Chondrocyte (in vitro differentiated cells): Measurements from ENCODE around the gene SIN3B. TPM values are rescaled to one million over a fixed set of nuclear protein-coding genes. Genes with fewer than 3 reads are reported as not detected.

Experiments used
- DNase-seq: peaks from one replicate; pipeline ENCODE4 v3.0.0; 2021; ENCODE audit warnings: mixed read lengths, low spot score
- H3K27ac Mint-ChIP-seq: one replicate; pipeline ENCODE4 v1.8.0; 2021; ENCODE audit warnings: mild to moderate bottlenecking, moderate library complexity, mixed read lengths; ENCODE audit not compliant: unreplicated experiment
- H3K27me3 Mint-ChIP-seq: 2 replicates; pipeline ENCODE4 v1.8.0; 2021; ENCODE audit warnings: low read depth, mixed read lengths
- H3K36me3 Mint-ChIP-seq: 2 replicates; pipeline ENCODE4 v1.8.0; 2021; ENCODE audit warnings: low read depth, mixed read lengths
- H3K4me1 Mint-ChIP-seq: 2 replicates; pipeline ENCODE4 v1.8.0; 2021; ENCODE audit warnings: low read depth, mild to moderate bottlenecking, mixed read lengths
- H3K4me3 Mint-ChIP-seq: one replicate; pipeline ENCODE4 v1.8.0; 2021; ENCODE audit warnings: mild to moderate bottlenecking, moderate library complexity, mixed read lengths; ENCODE audit not compliant: unreplicated experiment
- H3K9me3 Mint-ChIP-seq: 2 replicates; pipeline ENCODE4 v1.8.0; 2021; ENCODE audit warnings: low read depth, mixed read lengths
- CTCF ChIP-seq: fragments of 200-600 bp; sonication (generic); IDR thresholded peaks from 2 replicates; pipeline ENCODE4 v1.5.0; 2021; ENCODE audit warnings: antibody characterized with exemption, mild to moderate bottlenecking, moderate library complexity
- total RNA-seq: library from RNA; stranded (reverse); gene quantifications from 3 replicates; pipeline ENCODE4 v1.2.1, GENCODE V29; 2021

Gene SIN3B
- total RNA-seq, 1 donor from 2014 or later: 59.7 TPM

DNA sequence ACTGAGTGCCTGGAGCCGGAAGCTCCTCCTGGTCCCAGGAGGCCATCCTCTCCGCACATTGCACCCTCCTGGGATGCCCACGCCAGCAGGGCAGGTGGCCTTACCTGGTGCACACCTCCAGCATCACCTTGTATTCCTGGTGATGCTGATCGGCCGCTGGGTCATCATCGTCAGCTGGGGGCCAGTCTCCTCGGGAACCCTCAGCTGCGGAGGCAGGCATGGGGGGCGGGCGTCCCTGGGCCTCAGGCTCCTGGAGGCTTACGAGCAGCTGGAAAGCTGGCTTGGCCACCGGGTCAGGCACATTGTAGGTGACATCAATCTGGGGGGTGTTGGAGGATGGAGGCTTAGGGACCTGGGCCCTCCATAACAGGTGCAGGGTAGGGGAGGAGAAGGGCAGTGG, 73.3 kb downstream of the SIN3B start:
- Mint-ChIP-seq H3K27me3 (peaks cover 4% of the 10 kb centered on the region), H3K9me3 (no peaks in the 10 kb centered on the region), H3K27ac (no peak overlapping the region), H3K36me3 (no peaks in the 10 kb centered on the region), H3K4me3 (no peak overlapping the region), H3K4me1 (peaks cover 7% of the 10 kb centered on the region)
- no peak for DNase-seq
- no peak for TF ChIP-seq CTCF

- Mint-ChIP-seq H3K27ac (no peak overlapping the region), H3K4me1 (peaks cover 6% of the 10 kb centered on the region), H3K27me3 (peaks cover 4% of the 10 kb centered on the region), H3K9me3 (no peaks in the 10 kb centered on the region), H3K4me3 (no peak overlapping the region), H3K36me3 (no peaks in the 10 kb centered on the region)
- DNase-seq: no peak
- TF ChIP-seq CTCF: no peak
These were observed 74.1 kb downstream of the SIN3B start for GRCh38 chr19:16903347-16903746.

GRCh38 chr19:16904599-16904998, 75.4 kb downstream of the SIN3B start:
- H3K4me1 Mint-ChIP-seq: peaks cover 4% of the 10 kb centered on the region
- H3K9me3 Mint-ChIP-seq: no peaks in the 10 kb centered on the region
- H3K4me3 Mint-ChIP-seq: no peak overlapping the region
- H3K27me3 Mint-ChIP-seq: peaks cover 4% of the 10 kb centered on the region
- TF ChIP-seq CTCF: no peak
- H3K27ac Mint-ChIP-seq: no peak overlapping the region
- H3K36me3 Mint-ChIP-seq: no peaks in the 10 kb centered on the region
- no peak for DNase-seq

GRCh38 chr19:16908759-16909158, 79.6 kb downstream of the SIN3B start:
- Mint-ChIP-seq H3K4me1 (no peaks in the 10 kb centered on the region), H3K36me3 (peaks cover 8% of the 10 kb centered on the region), H3K4me3 (no peak overlapping the region), H3K9me3 (peaks cover 17% of the 10 kb centered on the region), H3K27me3 (peaks cover 4% of the 10 kb centered on the region), H3K27ac (no peak overlapping the region)
- no peak for DNase-seq
- TF ChIP-seq CTCF: no peak

GRCh38 chr19:16911046-16911445, 81.8 kb downstream of the SIN3B start:
- H3K36me3 Mint-ChIP-seq: peaks cover 8% of the 10 kb centered on the region
- H3K27ac Mint-ChIP-seq: no peak overlapping the region
- H3K27me3 Mint-ChIP-seq: peaks cover 5% of the 10 kb centered on the region
- DNase-seq: no peak
- no peaks in the 10 kb centered on the region for H3K4me1 Mint-ChIP-seq
- no peak for TF ChIP-seq CTCF
- H3K4me3 Mint-ChIP-seq: no peak overlapping the region
- H3K9me3 Mint-ChIP-seq: peaks cover 20% of the 10 kb centered on the region
